ENCODE data around the gene FNBP1L.

GRCh38 chr1:93599479-93599878 lies 151.6 kb downstream of the FNBP1L start:
- TF ChIP-seq EGR1 (conservative IDR thresholded peaks at IDR 0.05) (no peak), CTCF (IDR thresholded peaks at IDR 0.05 in 2 of 3, conservative IDR thresholded peaks at IDR 0.05 in 1 of 3; ENCODE audit: insufficient read depth in 2 of 3, low read depth in 1 of 3, low read length in 3 of 3) (no peak), RERE (CRISPR knock-in tag; IDR thresholded peaks at IDR 0.05; ENCODE audit: borderline replicate concordance) (no peak), ZNF449 (CRISPR knock-in tag; IDR thresholded peaks at IDR 0.05) (no peak), NFE2 (IDR thresholded peaks at IDR 0.05; ENCODE audit: low read depth) (no peak), POLR2AphosphoS5 (IDR thresholded peaks at IDR 0.05; ENCODE audit: control insufficient read depth, insufficient read depth, low read depth, low read length) (no peak), MAFK (IDR thresholded peaks at IDR 0.05; ENCODE audit: low read length) (no peak), ATF2 (CRISPR knock-in tag; IDR thresholded peaks at IDR 0.05) (no peak), NR2C2 (CRISPR knock-in tag; IDR thresholded peaks at IDR 0.05) (no peak), NR2C2 (tag; IDR thresholded peaks at IDR 0.05) (no peak), KDM5B (IDR thresholded peaks at IDR 0.05; ENCODE audit: insufficient replicate concordance, low read depth, low read length) (no peak), RFX5 (IDR thresholded peaks at IDR 0.05; ENCODE audit: low read depth, low read length) (no peak)
